HK-2 (cell line): Measurements from ENCODE around the gene FTHL17.

Source experiments
- DNase-seq: peaks from one replicate; pipeline ENCODE4 v3.0.0-alpha.2; 2018; ENCODE audit not compliant: unreplicated experiment

Gene FTHL17

DNA sequence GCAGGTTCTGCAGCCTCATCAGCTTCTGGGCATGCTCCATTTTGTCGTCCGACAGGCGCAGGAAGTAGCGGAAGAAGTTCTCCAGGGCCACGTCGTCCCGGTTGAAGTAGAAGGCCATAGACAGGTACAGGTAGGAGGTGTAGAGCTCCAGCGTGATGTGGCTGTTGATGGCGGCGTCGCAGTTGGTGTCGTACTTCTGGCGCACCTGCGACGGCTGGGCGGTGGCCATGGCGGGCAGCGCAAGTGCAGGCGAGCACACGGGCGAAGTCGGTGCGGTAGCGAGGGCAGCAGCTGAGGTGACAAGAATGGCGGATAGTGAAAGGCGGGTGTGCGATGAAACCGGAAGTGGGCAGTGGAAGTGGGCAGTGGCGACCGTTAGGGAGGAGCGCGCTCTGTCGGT is at the start of gene FTHL17:
Gene FTHL17 (minus strand): TSS at position 317 of the 400 bp plus-strand sequence. CDS start 88 bp downstream, at position 229.
- no peak for DNase-seq

DNA sequence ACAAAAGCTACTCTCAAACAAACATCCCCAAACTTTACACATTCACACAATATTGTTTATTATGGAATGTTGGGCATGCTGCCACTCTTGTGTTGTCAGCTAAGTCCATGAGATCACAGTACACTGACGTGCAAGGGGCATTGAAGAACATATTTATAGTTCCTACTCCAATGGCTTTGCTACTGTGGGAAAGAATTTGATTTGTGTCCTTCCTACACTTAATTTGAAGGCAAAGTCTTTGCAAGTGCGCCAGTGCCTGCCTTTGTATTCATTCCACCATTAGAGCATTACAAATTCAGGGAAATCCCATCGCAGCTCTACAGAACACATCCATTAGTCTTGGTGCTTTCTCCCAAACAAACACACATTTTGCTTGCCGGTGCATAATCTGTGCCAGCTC is 45.4 kb upstream of the FTHL17 start:
- no peak for DNase-seq

DNA sequence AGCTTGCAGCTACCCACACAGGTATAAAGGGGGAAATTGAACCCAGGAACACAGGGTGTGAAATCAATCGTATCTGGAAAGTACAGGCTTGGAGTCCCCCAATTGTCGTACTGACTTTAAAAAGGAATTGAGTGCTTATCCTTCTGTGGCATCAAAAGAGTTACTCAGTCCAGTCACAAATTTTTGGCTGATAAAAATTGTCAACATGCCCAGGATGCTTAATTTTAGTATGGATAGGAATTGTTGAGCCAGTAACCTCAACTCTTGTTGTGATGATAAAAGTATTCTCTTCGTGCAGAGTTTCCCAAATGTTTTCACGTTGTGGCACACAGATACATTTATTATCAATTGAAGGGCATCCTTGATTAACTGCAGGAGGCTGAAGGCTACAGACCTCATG is 43.6 kb upstream of the FTHL17 start:
- no peak for DNase-seq

DNA sequence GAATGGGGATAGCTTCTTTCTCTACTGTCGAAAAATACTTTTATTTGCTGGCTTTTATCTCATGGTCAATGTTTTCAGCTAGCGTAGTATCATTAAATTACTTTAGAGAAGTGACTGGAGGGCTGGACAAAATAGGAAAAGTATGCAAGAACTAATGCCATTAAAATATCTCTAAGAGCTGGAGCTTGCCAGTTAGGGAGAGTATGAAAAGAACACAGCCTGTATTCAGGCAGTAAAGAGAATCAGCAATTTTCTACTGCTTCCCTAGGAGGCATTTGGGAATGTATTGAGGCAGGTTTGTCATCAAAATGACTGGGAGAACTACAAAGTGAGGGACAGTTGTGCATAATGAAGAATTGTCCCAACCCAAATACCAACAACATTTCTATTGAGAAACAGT is 43.0 kb upstream of the FTHL17 start:
- no peak for DNase-seq

DNA sequence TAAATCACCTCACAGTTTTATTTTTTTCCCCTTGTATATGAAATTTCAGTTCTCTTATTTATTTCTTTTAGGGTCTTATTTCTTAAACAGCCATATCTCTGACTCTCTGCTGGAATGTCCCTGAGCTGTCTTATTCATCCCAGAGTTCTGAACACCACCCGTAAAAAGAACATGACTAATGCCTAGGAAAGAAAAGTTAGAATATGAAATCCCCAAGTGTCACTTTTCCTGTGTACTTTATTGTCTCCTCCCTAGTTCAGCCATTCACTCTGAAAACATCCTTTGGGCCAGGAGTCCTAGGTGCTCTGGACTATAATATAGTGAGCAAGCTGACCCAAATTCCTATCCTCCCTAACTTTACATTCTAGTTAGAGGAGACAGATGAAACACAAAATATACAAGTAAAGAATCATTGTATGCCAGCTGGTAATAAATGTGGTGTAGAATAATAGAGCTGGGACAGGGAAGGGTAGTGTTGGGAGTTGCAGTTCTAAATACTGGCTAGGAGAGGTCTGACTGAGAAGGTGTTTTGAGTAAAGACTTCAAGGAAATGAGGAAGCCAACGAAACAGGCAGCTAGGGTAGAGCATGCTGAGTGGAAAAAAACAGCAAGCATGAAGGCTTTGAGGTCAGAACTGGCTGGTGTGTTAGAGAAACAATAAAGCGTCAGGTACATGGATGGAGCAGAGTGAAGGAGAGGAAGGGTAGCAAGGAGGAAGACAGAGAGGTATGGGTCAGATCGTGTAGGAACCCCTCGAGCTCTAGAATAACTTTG is 40.6 kb upstream of the FTHL17 start:
- DNase-seq, result no peak

DNA sequence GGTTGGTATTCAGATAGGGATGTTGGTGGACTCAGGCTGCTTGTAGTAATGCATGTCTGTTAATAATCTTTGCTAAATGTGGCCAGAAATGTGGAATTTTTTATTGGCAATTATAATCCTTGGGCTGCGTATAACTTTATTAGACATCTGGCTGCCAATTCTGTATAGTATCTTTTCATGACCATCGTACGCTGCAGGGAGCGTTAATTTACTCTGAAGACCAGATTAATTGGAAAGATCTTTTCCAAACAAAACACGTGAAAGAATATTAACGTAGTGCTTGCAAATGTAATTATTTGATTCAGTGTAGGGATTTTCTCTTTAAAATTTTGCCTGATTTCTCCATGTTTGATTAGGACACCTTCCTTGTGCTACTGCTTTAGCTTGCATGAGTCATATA is 38.8 kb upstream of the FTHL17 start:
- DNase-seq, result no peak

DNA sequence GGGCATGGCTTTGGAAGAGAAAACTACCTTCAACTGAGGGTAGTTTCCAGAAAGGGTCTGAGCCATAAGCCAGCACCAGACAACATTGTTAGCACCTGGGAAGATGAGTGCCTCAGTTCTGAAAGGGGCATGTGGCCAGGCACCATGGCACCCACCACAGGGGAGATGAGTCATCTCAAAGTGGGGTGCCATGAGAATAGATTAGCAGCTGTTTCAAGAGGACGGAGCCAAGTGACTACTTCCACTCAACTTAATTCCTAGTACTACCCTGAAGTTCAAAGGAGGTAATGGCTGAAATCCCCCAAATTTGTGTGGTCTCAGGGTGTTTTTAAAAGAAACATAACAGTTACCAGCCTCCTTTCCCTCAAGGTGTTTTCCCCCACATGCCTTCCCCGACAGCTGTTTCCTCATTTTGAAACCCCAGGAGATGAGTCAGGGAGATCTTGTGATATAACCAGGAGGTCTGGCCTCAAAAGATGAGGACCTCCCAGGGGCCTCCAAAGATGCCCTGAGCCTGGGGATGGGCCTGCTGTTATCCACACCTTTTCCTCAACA is 27.8 kb upstream of the FTHL17 start:
- DNase-seq, result no peak

DNA sequence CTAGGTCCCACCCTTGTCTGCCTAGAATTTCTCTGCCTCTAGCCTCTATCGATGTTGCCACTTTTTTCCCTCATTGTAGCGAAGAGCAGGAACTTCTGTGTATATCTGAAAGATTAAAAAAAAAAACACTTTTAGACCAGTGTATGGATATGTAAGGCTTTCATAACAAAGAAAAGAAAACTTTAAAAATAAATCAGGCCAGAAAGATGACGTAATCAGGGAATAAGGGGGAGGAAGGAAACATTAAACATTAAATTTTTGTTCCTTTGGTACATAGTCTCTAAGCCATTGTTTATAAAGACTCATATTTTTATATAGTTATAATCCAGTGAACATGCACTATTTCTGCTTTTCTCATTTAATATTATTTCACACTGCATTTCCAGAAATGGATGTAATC is 26.2 kb upstream of the FTHL17 start:
- DNase-seq, result no peak

DNA sequence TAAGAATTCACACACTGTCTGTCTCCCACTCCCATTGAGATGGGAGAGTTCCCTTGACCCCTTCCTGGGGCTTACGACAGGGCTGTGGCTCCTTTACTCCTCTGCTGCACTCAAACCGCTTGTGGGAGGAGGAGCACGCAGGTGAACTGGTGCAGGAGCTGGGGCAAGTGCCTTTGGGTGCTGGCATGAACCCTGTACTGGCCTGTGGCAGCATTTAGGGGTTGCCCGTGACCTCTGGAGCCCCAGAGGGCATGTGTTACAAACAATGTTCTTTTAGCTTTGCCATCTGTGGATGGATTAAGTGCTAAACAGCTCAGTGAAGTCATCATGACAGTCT is 21.8 kb upstream of the FTHL17 start:
- no peak for DNase-seq

DNA sequence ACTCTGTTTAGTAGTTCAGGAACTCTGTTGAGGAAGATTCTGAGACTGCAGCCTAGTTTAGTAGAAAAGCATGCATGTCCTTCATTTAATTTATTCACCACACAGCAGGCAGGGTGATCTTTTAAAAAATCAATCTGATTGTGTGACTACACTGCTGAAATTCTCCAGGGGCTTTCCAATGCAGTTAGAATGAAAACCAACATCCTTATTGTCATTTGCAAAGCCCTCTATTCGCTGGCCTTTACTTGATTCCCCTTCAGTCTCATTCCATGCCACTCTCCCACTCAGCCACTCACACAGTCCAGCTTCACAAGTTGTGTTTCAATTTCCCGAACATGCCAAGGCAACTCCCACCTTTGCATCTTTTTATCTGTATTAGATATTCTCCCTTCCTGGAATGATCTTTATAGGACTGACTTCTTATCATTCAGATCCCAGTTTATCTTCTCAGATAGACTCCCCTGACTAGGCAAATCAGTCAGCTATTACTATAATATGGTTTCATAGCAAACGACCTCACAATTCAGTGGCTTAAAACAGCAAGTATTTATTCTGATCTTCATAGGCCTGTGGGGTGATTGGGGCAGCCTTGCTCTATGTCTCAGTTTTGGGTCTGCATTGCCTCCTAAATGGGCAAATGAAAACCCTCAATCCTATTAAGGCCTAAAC is 21.3 kb upstream of the FTHL17 start:
- DNase-seq, result no peak

DNA sequence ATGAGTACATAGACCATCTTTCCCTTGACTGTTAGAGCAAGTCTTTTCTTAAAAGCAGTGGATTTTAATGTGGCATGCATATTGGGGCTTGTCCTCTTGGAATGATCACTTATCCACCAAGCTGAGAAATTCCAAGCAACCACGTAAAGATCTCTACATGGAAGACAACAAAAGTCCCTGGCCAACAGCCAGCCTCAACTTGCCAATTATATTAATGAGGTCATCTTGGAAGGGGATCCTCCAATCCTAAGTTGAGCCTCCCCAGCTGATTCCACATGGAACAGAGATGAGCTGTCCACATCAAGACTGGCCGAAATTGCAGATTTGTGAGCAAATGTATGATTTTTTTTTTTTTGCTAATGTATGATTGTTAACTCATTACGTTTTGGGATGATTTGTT is 20.6 kb upstream of the FTHL17 start:
- DNase-seq, result no peak

DNA sequence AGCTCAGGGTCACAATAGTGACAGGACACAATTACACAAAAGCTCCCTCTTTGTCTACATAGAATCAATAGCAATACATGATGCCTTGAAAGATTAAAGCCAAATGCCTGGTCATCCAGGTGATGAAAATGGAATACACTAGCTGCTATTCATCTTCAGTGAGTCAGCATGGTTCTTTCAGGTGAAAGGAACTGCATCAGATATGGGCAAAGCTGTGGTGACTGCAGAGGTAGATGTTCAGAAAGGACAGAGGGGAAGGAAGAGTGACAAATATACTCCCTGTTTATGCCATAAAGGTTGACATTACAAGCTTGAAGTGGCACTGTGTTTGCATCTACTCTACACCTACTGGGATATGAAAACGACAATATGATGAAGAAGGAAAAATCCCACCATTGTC is 20.0 kb upstream of the FTHL17 start:
- no peak for DNase-seq

DNA sequence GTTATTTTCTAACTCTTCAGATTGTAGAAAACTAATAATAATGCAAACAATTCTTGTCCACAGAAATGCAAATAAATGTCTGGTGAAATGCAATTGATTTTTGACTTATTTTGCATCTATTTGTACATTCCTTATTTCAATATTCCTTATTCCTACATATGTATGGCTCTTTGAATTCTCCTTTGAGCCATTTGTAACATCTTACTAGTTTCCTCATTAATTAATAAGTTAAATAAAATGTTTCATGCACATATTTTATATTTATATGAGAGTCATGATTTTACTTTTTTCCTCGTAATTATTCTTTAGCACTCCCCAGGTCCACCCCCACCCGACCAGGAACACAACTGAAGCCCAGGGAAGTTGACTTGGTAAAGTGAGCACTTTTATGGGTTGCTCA is 2.7 kb upstream of the FTHL17 start:
- DNase-seq, result no peak

DNA sequence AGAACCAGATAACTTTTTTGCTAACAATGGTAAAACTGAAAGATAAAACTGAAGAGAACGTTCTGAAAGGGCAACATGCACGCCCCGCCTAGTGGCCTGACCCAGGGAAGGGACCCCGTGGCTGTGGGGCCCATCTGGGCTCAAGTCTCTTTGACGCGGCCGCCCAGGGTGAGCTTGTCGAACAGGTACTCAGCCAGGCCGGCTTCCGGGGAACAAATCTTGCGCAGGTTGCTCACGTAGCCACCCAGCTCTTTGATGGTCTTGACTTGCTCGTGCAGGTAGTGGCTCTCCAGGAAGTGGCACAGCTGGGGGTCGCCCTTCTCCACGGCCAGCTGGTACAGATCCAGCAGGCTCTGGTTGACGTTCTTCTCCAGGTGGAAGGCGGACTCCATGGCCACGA is 579 bp downstream of the FTHL17 start:
- no peak for DNase-seq

DNA sequence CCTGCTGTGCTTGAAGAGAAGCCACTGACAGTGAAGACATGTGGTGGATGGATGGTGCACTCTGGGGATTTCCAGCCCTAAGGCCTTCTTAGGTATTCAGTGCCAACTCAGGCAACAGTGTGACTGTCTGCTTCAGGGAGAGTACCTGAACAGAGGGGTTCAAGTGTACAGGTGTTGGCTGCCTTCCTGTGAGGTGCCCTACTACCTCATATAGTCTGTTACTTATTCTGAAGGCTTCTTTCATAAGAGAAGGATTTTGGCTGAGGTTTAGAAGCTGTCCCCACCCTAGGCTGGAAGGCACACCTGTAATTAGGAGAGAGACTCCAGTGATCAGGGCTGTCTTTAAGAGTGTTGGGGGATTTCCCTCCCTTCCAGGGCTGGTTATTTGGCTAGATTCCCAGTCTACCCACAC is 1.8 kb downstream of the FTHL17 start:
- no peak for DNase-seq

DNA sequence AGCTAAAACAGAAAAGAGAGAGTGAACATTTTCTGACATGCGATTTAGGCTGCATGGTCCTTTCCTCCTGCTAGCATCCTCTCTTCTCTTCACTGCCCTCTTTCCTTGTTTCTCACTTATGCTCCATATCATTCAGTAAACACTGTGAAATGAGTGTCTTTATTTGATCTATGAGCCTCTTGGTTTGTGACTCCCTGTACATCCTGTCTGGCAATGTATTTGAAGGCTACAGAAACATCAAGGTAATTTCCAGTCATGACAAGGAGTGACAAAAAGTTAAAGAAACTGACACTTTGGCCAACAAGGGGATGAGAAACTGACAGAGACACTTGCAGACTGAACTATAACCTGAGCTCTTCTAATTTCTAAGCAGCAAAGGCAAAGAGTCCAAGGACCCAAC is 8.7 kb downstream of the FTHL17 start:
- no peak for DNase-seq

DNA sequence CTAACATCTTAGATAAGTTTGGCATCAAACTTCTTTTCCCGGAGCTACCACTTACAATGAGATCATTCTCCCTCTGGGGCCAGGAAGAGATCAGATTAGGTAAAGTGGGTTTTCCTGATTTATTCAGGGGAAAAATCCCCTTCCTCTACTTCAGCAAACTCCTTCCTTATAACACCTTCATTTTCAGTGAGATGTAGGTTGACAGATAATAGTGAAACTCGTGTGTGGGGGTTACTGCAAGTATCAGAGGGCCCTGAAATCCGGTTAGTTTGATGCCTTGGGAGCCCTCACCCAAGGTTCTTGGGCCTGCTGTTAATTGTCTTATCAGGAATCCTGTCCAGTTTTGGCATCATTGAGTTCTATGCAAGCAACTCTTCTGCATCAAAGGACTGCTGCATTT is 10.8 kb downstream of the FTHL17 start:
- DNase-seq, result no peak

DNA sequence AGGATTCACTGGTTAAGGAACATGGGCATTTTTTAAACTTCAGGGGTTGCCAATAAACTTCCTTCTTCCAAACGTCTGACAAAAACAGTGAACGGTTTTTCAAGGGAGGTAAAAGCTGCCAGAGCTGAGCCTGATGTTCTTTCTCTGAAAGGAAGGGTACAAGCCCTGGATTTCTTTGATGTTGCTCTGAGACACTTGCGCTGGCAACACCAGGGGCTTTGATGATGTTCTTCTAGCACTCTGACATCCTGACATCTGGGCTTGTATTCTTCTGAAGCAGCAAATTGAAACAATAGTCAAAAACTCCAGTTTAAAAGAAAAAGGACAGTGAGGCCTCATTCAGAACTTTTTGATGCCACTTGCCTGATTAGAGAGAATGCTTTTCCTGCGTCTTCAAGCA is 11.8 kb downstream of the FTHL17 start:
- DNase-seq, result no peak

DNA sequence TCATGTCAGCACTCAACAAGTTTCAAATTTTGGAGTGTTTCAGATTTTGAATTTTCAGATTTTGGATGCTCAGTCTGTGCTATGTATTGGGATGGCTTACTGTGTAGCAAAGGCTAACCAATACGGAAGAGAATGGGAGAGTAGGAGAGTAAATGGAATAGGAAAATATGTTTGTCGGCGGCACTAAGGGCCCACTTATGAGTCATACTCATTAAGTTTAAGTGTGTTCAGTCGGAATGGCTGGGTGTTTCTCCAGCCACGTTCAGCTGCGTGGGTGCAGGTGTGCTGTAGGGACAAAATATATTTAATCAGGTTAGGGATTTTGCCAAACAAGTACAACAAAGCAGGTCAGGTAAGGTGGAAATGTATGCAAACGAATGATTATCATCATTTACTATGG is 13.6 kb downstream of the FTHL17 start:
- DNase-seq, result no peak

DNA sequence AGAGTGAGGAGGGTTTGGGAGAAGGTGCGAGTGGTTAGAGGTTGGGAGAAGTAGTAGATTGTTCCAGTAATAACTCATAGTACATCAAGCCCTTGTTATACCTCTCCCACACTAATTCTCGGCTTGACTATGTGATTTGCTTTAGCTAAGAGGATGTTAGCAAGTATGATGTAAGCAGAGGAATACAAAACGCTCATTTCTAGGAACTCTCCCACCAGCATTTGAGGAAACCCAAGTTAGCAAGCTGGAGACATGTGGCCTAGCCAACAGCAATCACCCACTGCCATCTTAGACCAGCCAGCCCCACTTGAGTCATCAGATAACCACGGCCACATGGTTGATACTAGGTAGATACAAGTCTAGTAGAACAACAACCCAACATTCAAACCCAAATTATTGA is 14.2 kb downstream of the FTHL17 start:
- DNase-seq, result no peak

DNA sequence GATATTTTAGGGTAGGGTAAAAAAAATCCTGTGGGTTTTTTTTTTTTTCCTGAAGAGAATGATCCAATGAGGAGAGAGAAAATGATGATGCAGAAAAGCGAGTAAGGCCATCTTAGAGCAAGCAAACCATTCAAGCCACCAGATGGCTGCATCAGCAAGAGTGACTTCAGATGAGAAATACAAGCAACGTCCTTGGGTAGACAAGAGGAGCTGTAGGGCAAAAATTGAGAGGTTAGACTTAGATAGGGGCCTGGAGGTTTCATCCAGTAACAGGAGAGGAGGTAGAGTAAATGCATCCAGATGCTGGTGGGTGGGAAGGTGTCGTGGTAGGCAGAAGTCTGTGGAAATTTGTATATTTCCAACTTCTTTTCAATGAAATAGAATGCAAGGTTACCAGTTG is 14.6 kb downstream of the FTHL17 start:
- no peak for DNase-seq

DNA sequence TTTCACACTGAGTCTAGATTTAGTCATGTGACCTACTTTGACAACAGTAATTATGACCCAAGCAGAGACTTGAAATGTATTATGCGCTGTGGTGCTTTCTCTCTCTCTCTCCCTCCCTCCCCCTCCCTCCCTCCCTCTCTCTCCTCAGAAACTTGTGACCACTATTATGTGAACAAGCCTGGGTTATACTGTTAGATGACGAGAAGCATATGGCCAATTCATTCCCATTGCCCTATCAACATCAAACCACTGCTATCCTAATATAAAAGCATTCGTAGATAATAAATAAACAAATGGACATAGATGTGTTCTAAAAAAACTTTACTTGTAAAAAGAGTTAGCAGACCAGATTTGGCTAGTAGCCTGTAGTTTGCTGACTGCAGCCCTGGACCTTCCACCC is 18.2 kb downstream of the FTHL17 start:
- no peak for DNase-seq

DNA sequence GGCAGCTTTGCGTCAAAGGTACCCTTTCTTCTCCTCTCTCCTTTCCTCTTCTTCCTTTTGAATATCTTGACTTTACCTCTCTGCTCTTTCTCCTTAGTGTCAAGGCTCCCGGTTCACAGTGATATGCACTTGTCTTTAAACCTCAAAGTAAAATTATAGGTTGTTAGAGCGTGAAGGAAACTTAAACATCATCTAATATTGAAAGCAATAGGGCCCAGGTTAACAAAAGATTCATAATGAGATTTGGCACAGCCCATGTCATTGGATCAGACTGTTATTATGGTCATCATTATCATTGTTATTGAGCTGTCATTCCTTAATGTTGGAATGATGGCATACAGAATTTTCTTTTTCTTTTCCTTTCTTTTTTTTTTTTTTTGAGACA is 32.5 kb downstream of the FTHL17 start:
- DNase-seq, result no peak
